Bronchus fibroblast of lung (primary cell): ENCODE data around the gene GPR151. TPM values are rescaled to one million over a fixed set of nuclear protein-coding genes. Genes with fewer than 3 reads are reported as not detected.

Experiments
- total RNA-seq: library from RNA; depleted of rRNA; stranded (reverse); fragments of >200 nt; gene quantifications from 2 replicates; pipeline ENCODE4 v1.2.3, GENCODE V29; 2015

GPR151 gene
- total RNA-seq = not detected in 2 replicates

DNA sequence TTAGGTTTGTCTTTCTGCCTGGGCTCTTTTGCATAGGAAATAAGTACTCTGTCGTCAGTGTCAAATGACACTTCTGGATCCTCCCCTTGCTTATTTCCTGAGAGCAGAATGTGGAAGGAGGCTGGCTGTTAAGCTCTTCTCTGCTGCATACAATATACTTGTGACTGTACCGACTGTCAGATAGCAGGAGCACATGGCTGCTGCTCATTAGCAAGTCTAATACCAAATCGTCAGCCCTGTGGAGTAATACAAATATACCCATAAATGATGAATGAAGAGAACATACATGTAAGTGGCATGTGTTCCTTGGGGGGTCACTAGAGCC is at the start of gene GPR151:
Gene GPR151, minus strand, starts transcription at position 40 of the 325 bp plus-strand sequence. CDS start 77 bp downstream, outside the sequence.

Other genes starting within 250 kb of the GPR151 start
- gene POU4F3, start 177.4 kb downstream of the GPR151 start, total RNA-seq = 0.15 TPM in 1 of 2 replicates, not detected in the other
- gene TCERG1, start 68.9 kb downstream of the GPR151 start, total RNA-seq = 37.5 and 45.9 TPM in 2 replicates